ENCODE measurements around the gene PLB1. TPM values are rescaled to one million over a fixed set of nuclear protein-coding genes. Genes with fewer than 3 reads are reported as not detected.

The PLB1 gene
- total RNA-seq, 2 donors from 2014 or later: 19.2 to 29.6 TPM

GRCh38 chr2:28616396-28616999 is 120.6 kb downstream of the PLB1 start:
- H3K4me3 ChIP-seq: no peak overlapping the region
- no peak for DNase-seq (ENCODE audit: low spot score)
- no peaks in the 10 kb centered on the region for H3K36me3 ChIP-seq
- no peaks in the 10 kb centered on the region for H3K27me3 ChIP-seq (replicated peaks; ENCODE audit: insufficient read depth)
- H3K9me3 ChIP-seq: no peaks in the 10 kb centered on the region
- H3K27ac ChIP-seq: peak overlapping the region in 1 of 2 donors; percentile 100
- no peak for TF ChIP-seq CTCF (IDR thresholded peaks at IDR 0.05)
- no peak for ATAC-seq (ENCODE audit: insufficient number of reproducible peaks, low FRiP score, low read depth)
- peaks cover 23 to 79% of the 10 kb centered on the region in 2 donors for H3K4me1 ChIP-seq (ENCODE audit: control insufficient read depth in 1 of 2, low read depth in 2 of 2)

- peaks cover 31 to 78% of the 10 kb centered on the region in 2 donors for H3K4me1 ChIP-seq (ENCODE audit: control insufficient read depth in 1 of 2, low read depth in 2 of 2)
- H3K4me3 ChIP-seq: no peak overlapping the region
- DNase-seq (ENCODE audit: low spot score): no peak
- H3K9me3 ChIP-seq: no peaks in the 10 kb centered on the region
- TF ChIP-seq CTCF (IDR thresholded peaks at IDR 0.05): no peak
- no peaks in the 10 kb centered on the region for H3K36me3 ChIP-seq
- H3K27me3 ChIP-seq (replicated peaks; ENCODE audit: insufficient read depth): no peaks in the 10 kb centered on the region
- ATAC-seq (ENCODE audit: insufficient number of reproducible peaks, low FRiP score, low read depth): no peak
- peak overlapping the region; percentile 50 to 100 for H3K27ac ChIP-seq
Measured at GRCh38 chr2:28617502-28618184, 121.8 kb downstream of the PLB1 start.

GRCh38 chr2:28618221-28619141 is 122.6 kb downstream of the PLB1 start:
- DNase-seq (ENCODE audit: low spot score): no peak
- Histone ChIP-seq H3K4me3 (no peak overlapping the region), H3K9me3 (no peaks in the 10 kb centered on the region), H3K4me1 (ENCODE audit: control insufficient read depth in 1 of 2, low read depth in 2 of 2) (peaks cover 31 to 77% of the 10 kb centered on the region in 2 donors), H3K27ac (peak overlapping the region; percentile 99 to 100), H3K36me3 (no peaks in the 10 kb centered on the region), H3K27me3 (replicated peaks; ENCODE audit: insufficient read depth) (no peaks in the 10 kb centered on the region)
- TF ChIP-seq CTCF (IDR thresholded peaks at IDR 0.05): no peak
- ATAC-seq (ENCODE audit: insufficient number of reproducible peaks, low FRiP score, low read depth): no peak

GRCh38 chr2:28619213-28620196 is 123.6 kb downstream of the PLB1 start:
- TF ChIP-seq CTCF (IDR thresholded peaks at IDR 0.05): no peak
- ATAC-seq (ENCODE audit: insufficient number of reproducible peaks, low FRiP score, low read depth): no peak
- Histone ChIP-seq H3K27me3 (replicated peaks; ENCODE audit: insufficient read depth) (no peaks in the 10 kb centered on the region), H3K36me3 (no peaks in the 10 kb centered on the region), H3K4me3 (no peak overlapping the region), H3K9me3 (no peaks in the 10 kb centered on the region), H3K27ac (peak overlapping the region; percentile 99 to 100), H3K4me1 (ENCODE audit: control insufficient read depth in 1 of 2, low read depth in 2 of 2) (peaks cover 31 to 77% of the 10 kb centered on the region in 2 donors)
- DNase-seq (ENCODE audit: low spot score): no peak

Data from thoracic aorta (tissue), 2 donors.